NCI-H2171 treated with DMSO at 0.1 percent for 48 hours (cell line): ENCODE data around the gene SLC25A4.
"Not testable (repeated sequence)": the region's sequence is repeated elsewhere in the genome, so short reads cannot be mapped to it uniquely, and the experiment has no call there.

Source experiments
- DNase-seq: peaks from one replicate; lab custom pipeline; 2025; lab: John Stamatoyannopoulos, UW

SLC25A4 gene

GRCh38 chr4:185142912-185143600 lies at the start of gene SLC25A4:
SLC25A4 (plus strand) TSS chr4:185143266; CDS start chr4:185143373, 107 bp downstream.
- DNase-seq, result peak; percentile 59

- no peak for DNase-seq
These were observed 49.5 kb upstream of the SLC25A4 start for GRCh38 chr4:185093603-185094002.

DNA sequence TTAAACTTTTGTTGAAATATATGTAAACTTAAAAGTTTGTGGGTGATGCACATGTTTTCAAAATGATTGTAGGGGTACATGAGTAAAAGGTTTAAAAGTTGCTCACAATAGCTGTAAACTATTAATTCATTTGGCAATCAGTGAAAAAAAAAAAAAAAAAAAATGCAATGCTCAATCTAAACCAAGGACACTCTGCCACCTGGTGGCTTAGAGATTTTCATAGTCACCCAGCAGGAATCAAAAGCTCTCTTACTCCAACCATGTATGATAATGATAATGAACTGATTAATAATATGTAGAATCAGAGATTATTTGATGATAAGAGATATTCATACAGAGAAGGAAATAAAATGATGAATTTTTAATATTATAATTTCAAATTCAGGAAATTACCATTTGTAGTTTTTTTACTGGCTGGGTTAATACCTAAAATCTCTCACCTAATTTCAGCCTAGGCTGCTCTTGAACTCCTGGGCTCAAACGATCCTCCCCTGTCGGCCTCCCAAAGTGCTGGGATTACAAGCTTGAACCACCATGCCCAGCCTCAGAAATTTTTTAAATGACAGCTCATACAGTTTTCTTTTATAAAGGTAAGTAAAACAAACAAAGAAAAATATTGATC lies 46.9 kb upstream of the SLC25A4 start:
- peak; percentile 25 for DNase-seq

DNA sequence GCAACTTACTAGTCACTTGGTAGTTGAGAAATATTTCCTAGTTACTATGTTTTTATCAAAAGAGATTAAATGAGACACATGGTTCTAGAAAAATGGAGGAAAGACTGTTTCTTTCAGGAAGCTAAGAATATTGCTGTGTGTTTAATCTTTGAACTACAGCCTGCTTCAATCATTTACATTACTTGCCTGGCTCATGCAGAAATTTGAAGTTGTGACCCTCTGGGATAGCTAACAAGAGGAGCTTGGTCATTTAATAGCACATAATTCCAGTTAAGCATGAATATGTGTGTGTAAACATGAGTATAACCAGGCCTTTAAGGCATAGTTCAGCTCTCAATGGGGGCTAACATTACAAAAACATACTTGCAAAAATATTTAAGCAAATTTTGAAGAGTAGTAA lies 44.6 kb upstream of the SLC25A4 start:
- DNase-seq, result no peak

GRCh38 chr4:185099024-185099682 lies 43.9 kb upstream of the SLC25A4 start:
- DNase-seq, result no peak

- DNase-seq, result no peak
These were observed 43.1 kb upstream of the SLC25A4 start for GRCh38 chr4:185099940-185100339.

DNA sequence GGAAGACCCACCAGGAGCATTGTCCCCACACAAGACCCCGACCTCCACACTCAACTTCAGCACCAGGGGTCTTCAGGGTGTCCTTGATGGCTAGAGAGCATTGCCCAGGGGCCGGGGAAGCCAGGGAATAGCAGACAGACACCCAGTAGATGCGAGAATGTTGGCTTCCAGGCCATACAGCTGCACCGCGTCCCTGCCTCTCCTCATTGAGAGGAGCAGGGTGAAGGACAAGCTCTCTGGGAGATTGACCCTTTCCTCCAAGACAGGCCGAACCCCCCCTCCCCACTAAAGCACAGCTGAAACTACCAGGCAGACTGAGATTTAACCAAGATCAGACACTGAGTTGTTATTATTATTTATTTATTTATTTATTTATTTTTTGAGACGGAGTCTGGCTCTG lies 42.6 kb upstream of the SLC25A4 start:
- no peak for DNase-seq

GRCh38 chr4:185101354-185101890 lies 41.6 kb upstream of the SLC25A4 start:
- no peak for DNase-seq

- no peak for DNase-seq
These were observed 38.3 kb upstream of the SLC25A4 start for GRCh38 chr4:185104733-185105132.

DNA sequence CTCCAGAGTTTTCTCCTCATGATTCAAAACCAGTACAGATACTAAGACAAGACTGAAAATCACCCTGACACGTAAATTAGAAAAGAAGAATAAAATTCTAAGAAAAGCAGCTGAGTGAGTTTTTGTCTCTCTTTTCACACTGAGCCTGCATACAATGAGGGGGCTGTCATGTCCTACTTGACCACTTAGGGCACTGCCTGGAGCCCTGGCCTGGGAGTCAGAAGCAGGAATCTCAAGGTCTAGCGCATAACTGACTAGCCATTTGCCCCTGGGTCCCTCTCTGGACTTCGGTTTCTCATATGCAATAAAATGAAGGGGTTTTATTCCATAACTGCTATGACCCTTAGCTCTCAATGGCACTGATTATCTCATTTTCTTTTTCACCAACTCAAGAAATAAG lies 36.7 kb upstream of the SLC25A4 start:
- no peak for DNase-seq

DNA sequence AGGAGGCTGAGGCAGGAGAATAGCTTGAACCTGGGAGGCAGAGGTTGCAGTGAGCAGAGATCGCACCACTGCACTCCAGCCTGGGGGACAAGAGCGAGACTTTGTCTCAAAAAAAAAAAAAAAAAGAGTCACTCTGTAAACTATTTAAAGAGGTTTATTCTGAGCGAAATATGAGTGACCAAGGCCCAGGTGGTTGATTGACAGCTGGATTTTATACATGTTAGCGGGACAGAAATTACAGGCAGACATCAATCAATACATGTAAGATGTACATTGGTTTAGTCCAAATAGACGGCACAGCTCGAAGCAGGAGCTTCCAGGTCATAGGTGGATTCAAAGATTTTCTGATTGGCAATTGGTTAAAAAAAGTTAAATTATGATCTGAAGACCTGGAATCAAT lies 35.5 kb upstream of the SLC25A4 start:
- not testable (repeated sequence) for DNase-seq

DNA sequence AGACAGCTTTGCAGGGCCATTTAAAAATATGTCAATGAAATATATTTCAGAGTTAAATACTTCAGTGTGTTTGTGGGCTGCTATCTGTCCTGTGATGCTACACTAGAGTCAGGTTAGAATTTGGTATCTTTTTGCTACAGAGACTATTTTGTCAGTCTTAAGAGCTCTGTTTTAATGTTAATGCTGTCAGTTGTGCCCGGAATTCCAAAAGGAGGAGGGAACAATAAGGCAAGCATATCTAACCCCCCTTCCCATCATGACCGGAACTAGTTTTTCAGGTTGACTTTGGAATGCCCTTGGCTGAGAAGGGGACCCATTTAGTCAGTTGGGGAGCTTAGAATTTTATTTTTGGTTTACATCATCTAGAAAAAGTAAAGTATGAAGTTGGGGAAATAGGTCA lies 34.9 kb upstream of the SLC25A4 start:
- no peak for DNase-seq

DNA sequence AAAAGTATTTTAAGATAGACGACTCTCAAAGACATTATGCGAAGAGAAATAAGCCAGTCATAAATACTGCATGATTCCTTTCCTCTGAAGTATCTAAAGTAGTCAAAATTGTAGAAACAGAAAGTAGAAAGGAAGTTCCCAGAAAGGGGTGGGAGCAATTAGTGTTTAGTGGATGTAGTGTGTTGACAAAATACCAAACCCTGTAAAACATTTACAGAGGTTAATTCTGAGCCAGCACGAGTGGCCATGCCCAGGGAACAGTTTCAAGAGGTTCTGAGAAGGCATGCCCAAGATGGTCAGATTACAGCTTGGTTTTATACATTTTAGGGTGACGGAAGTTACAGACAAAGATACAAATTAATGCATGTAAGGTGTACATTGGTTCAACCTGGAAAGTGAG lies 34.4 kb upstream of the SLC25A4 start:
- DNase-seq, result no peak

DNA sequence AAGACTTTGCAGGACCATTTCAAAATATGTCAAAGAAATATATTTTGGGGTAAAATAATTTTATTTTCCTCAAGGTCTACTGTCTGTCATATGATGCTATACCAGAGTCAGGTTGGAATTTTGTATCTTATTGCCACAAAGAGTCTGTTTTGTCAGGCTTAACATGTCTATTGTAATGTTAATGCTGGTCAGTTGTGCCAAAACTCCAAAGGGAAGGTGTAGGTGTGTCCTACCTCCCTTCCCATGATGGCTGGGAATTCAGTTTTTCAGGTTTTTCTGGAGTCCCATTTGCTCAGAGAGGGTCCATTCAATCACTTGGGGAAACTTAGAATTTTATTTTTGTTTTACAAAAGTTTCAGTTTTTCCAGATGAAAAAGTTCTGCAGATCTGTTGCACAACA lies 33.3 kb upstream of the SLC25A4 start:
- DNase-seq, result no peak

- DNase-seq, result no peak
These were observed 32.7 kb upstream of the SLC25A4 start for GRCh38 chr4:185110375-185110823.

- no peak for DNase-seq
These were observed 31.0 kb upstream of the SLC25A4 start for GRCh38 chr4:185112104-185112503.

GRCh38 chr4:185113340-185113739 lies 29.7 kb upstream of the SLC25A4 start:
- DNase-seq, result no peak

DNA sequence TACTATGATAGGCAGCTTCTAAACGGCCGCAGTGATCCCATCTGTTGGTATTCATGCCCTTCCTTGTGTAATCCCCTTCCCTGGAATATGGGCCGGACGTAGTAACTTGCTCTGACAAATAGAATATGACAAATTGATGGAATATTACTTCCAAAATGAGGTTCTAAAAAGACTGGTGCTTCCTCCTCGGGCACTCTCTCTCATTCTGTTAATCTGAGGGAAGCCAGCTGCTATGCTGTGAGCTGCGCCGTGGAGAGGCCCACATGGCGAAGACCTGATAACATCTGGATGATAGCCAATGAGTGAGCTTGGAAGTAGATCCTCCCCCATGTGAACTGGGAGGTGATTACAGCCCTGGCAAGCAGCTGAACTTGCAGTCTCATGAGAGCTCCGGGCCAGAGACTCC lies 27.2 kb upstream of the SLC25A4 start:
- peak; percentile 91 for DNase-seq

GRCh38 chr4:185117300-185117934 lies 25.6 kb upstream of the SLC25A4 start:
- DNase-seq, result no peak

DNA sequence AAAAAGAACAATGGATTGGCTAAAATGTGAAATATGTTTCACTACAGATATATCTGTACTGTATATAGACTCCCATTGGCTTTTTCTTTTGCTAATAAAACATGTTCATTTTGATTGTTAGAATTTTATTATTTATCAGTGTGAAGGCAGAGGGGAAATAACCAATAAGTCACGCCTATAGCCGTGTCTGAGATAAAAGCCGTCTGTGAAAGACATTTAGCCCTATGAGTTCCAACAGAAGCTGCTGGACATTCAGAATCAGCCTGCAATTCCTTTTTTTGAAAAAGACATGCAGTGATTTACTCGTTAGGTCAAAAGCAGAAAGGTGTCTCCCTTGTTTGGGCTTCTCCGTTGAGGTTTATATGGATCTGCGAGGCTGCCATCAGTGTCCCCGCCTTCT lies 24.2 kb upstream of the SLC25A4 start:
- no peak for DNase-seq

DNA sequence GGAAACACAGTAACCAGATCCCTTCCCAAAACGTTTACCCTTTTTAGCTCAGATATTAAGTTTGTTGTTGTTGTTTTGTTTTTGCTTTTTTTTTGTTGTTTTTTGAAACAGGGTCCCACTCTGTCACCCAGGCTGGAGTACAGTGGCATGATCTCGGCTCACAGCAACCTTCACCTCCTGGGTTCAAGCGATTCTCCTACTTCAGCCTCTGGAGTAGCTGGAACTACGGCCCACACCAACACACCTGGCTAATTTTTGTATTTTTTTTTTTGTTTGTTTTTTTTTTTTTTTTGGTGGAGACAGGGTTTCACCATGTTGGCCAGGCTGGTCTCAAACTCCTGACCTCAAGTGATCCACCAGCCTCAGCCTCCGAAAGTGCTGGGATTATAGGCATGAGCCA lies 23.6 kb upstream of the SLC25A4 start:
- DNase-seq, result not testable (repeated sequence)

DNA sequence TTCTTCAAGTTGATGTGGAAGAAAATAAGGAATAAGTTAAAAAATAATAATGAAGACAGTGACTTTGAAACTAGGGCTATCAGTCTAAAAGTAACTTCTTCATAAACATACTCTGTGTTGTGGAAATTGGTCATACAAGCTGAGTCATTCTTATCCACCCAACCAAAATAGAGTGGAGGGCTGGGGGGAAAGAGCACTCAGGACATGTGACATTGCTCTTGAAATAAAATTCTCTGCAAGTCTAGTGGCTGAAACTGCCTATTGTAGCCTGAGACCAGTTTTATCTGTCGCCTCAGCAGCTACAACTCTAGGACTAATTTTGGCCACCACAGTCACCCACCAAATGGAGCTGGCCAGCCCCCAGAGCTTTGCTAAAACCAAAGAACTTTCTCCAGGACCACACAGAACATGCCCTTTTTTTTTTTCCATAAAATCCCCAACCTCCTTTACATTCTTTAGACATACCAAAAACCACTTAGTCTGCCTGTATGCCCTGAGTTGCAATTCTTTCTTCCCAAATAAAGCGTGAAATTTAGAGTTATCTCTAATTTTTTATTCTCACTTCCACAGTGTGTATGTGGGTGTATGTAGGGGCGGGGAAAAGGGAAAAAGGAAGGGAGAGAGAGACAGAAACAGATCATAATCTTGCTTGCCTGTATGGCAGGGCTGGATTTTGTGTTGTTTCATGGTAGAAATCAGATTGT lies 23.0 kb upstream of the SLC25A4 start:
- DNase-seq, result no peak
